OCI-LY3 (cell line): ENCODE measurements around the gene SPOCK1.

Experiments
- H2AFZ ChIP-seq: fragments of 200-600, 300-600 bp; shearing (Covaris generic); 2 replicates; pipeline ENCODE4 v1.6.0; 2014; ENCODE audit warnings: antibody characterized with exemption, low read depth, low read length
- H3K27ac ChIP-seq: fragments of 200-600, 300-600 bp; sonication (generic); 2 replicates; pipeline ENCODE4 v1.5.1; 2014; ENCODE audit warnings: mild to moderate bottlenecking, low read length, moderate library complexity, mixed read lengths
- H3K27me3 ChIP-seq: fragments of 200-600, 300-600 bp; sonication (generic); 2 replicates; pipeline ENCODE4 v1.6.1; 2014; ENCODE audit warnings: low read depth, low read length, mixed read lengths
- H3K36me3 ChIP-seq: fragments of 200-600, 300-600 bp; sonication (generic); replicated peaks from 2 replicates; pipeline ENCODE3; 2014; ENCODE audit warnings: low read depth, low read length, mixed read lengths
- H3K4me1 ChIP-seq: fragments of 300-600, 200-600 bp; sonication (generic); 2 replicates; pipeline ENCODE4 v1.6.1; 2014; ENCODE audit warnings: low read length, mixed read lengths
- H3K4me2 ChIP-seq: fragments of 200-600, 300-600 bp; sonication (generic); 2 replicates; pipeline ENCODE4 v1.6.1; 2014; ENCODE audit warnings: low read length, mixed read lengths
- H3K4me3 ChIP-seq: fragments of 300-600, 200-600 bp; sonication (generic); 2 replicates; pipeline ENCODE4 v1.5.1; 2014; ENCODE audit warnings: antibody characterized with exemption, mild to moderate bottlenecking, low read length, moderate library complexity
- H3K79me2 ChIP-seq: fragments of 300-600, 200-600 bp; shearing (Covaris generic); 2 replicates; pipeline ENCODE4 v1.6.1; 2014; ENCODE audit warnings: mild to moderate bottlenecking, low read length, mixed read lengths
- H3K9ac ChIP-seq: fragments of 300-600, 200-600 bp; shearing (Covaris generic); 2 replicates; pipeline ENCODE4 v1.6.0; 2014; ENCODE audit warnings: mild to moderate bottlenecking, low read length, moderate library complexity
- H3K9me3 ChIP-seq: fragments of 200-600, 300-600 bp; shearing (Covaris generic); 2 replicates; pipeline ENCODE4 v1.6.1; 2014; ENCODE audit warnings: low read length, mixed read lengths; ENCODE audit not compliant: insufficient read depth
- H4K20me1 ChIP-seq: fragments of 200-600, 300-600 bp; sonication (generic); 2 replicates; pipeline ENCODE4 v1.6.1; 2016; ENCODE audit warnings: low read length, mixed read lengths; ENCODE audit not compliant: insufficient read depth
- EZH2phosphoT487 ChIP-seq: fragments of 200-600 bp; shearing (Covaris generic); IDR thresholded peaks from 2 replicates; pipeline ENCODE4 v1.6.1; 2018; ENCODE audit warnings: antibody characterized with exemption, mixed run types, low read depth
- TF ChIP-seq, protein P1 (sequence below): fragments of 200-600, 300-600 bp; sonication (generic); IDR thresholded peaks from 2 replicates; pipeline ENCODE4 v1.5.1; 2014; ENCODE audit warnings: antibody characterized with exemption, low read length, low read depth

The SPOCK1 gene

DNA sequence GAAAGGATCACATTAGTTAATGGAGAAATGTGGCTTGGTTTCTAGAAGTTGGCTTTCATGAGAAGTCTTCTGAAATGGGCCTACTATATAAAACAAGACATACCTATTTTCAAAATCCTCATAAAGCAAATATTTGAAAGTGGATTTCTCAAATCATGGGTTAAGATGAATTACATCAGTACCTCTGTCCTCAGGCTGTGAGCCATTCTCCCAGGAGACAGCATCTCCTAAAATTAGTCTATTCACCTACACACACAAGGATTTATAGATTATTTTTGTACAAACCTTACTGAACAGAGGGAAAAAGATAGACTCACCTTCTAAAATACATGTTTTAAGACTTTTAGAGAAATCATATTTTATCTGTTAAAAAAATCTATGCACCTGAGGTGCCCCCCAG lies 32.1 kb upstream of the SPOCK1 start:
- Histone ChIP-seq H3K27ac (no peak overlapping the region), H4K20me1 (no peaks in the 10 kb centered on the region), H3K79me2 (no peaks in the 10 kb centered on the region), H3K4me2 (no peak overlapping the region), H3K36me3 (no peaks in the 10 kb centered on the region), H3K9ac (no peak overlapping the region), H3K4me1 (no peaks in the 10 kb centered on the region), H3K27me3 (no peaks in the 10 kb centered on the region), H2AFZ (no peak overlapping the region), H3K4me3 (no peak overlapping the region), H3K9me3 (no peaks in the 10 kb centered on the region)
- TF ChIP-seq, protein P1, sequence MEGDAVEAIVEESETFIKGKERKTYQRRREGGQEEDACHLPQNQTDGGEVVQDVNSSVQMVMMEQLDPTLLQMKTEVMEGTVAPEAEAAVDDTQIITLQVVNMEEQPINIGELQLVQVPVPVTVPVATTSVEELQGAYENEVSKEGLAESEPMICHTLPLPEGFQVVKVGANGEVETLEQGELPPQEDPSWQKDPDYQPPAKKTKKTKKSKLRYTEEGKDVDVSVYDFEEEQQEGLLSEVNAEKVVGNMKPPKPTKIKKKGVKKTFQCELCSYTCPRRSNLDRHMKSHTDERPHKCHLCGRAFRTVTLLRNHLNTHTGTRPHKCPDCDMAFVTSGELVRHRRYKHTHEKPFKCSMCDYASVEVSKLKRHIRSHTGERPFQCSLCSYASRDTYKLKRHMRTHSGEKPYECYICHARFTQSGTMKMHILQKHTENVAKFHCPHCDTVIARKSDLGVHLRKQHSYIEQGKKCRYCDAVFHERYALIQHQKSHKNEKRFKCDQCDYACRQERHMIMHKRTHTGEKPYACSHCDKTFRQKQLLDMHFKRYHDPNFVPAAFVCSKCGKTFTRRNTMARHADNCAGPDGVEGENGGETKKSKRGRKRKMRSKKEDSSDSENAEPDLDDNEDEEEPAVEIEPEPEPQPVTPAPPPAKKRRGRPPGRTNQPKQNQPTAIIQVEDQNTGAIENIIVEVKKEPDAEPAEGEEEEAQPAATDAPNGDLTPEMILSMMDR, result no peak
- TF ChIP-seq EZH2phosphoT487, result no peak

DNA sequence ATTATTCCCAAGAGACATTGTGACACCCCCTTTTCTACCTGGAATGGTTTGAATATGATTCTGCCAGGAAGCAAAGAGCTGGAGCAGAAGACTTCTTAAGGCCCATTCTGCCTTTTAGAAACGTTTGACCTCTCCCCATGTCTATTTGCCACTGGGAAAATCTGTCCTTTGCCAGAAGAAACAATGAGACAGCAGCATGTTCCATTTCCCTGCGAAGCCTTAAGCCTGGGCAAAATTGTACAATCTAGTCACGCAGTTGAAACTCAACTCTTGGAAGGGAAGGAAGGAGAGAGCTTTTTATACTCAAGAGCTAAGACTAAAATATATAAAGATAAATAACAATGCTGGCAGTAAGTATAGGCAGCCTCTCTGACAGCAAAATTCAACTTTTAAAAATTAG lies 22.1 kb upstream of the SPOCK1 start:
- Histone ChIP-seq H3K27me3 (no peaks in the 10 kb centered on the region), H3K36me3 (no peaks in the 10 kb centered on the region), H3K79me2 (no peaks in the 10 kb centered on the region), H3K4me2 (no peak overlapping the region), H4K20me1 (no peaks in the 10 kb centered on the region), H3K4me1 (no peaks in the 10 kb centered on the region), H3K9ac (no peak overlapping the region), H3K4me3 (no peak overlapping the region), H2AFZ (no peak overlapping the region), H3K27ac (no peak overlapping the region), H3K9me3 (no peaks in the 10 kb centered on the region)
- no peak for TF ChIP-seq EZH2phosphoT487
- TF ChIP-seq, protein P1, result no peak

DNA sequence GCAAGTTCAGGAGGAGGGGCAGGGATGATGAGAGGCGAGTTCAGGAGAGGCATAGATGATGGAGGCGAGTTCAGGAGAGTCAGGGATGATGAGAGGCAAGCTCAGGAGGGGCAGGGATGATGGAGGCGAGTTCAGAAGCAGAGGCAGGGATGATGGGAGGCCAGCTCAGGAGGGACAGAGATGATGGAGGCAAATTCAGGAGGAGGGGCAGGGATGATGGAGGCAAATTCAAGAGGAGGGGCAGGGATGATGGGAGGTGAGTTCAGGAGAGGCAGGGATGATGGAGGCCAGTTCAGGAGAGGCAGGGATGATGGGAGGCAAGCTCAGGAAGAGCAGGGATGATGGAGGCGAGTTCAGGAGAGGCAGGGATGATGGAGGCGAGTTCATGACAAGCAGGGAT lies 17.8 kb upstream of the SPOCK1 start:
- H3K4me2 ChIP-seq, result no peak overlapping the region
- no peaks in the 10 kb centered on the region for H3K36me3 ChIP-seq
- H3K27me3 ChIP-seq, result no peaks in the 10 kb centered on the region
- no peaks in the 10 kb centered on the region for H4K20me1 ChIP-seq
- no peaks in the 10 kb centered on the region for H3K9me3 ChIP-seq
- H3K27ac ChIP-seq, result no peak overlapping the region
- no peak overlapping the region for H2AFZ ChIP-seq
- TF ChIP-seq EZH2phosphoT487, result no peak
- TF ChIP-seq, protein P1, result no peak
- no peaks in the 10 kb centered on the region for H3K79me2 ChIP-seq
- H3K4me1 ChIP-seq, result no peaks in the 10 kb centered on the region
- H3K9ac ChIP-seq, result no peak overlapping the region
- H3K4me3 ChIP-seq, result no peak overlapping the region

DNA sequence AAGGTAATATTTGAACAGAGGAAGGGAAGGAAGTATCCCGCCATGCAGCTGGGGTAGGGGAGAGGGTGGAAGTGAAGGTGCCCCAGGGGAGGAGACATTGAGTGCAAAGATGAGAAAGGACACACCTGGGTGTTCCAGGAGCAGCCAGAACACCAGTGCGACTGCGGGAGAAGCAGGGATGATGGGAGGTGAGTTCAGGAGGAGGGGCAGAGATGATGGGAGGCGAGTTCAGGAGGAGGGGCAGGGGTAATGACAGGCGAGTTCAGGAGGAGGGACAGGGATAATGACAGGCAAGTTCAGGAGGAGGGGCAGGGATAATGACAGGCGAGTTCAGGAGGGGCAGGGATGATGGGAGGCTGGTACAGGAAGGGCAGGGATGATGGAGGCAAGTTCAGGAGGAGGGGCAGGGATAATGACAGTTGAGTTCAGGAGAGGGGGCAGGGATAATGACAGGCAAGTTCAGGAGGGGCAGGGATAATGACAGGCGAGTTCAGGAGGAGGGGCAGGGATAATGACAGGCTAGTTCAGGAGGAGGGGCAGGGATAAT lies 17.2 kb upstream of the SPOCK1 start:
- Histone ChIP-seq H3K27ac (no peak overlapping the region), H3K36me3 (no peaks in the 10 kb centered on the region), H3K4me1 (no peaks in the 10 kb centered on the region), H3K9me3 (no peaks in the 10 kb centered on the region), H4K20me1 (no peaks in the 10 kb centered on the region), H2AFZ (no peak overlapping the region), H3K27me3 (no peaks in the 10 kb centered on the region), H3K79me2 (no peaks in the 10 kb centered on the region), H3K9ac (no peak overlapping the region), H3K4me2 (no peak overlapping the region), H3K4me3 (no peak overlapping the region)
- TF ChIP-seq EZH2phosphoT487, result no peak
- TF ChIP-seq, protein P1, result no peak
